GM20431 (cell line): ENCODE results near the gene UFSP2.

ENCODE experiments used
- in situ Hi-C: fragments of 300-500 bp; cut with MseI, MboI; formaldehyde crosslinking; loops from one replicate; pipeline ENCODE4 v1.15.0; 2020; ENCODE audit warnings: low sequenced_read_pairs; ENCODE audit not compliant: unreplicated experiment

UFSP2 gene, protein sequence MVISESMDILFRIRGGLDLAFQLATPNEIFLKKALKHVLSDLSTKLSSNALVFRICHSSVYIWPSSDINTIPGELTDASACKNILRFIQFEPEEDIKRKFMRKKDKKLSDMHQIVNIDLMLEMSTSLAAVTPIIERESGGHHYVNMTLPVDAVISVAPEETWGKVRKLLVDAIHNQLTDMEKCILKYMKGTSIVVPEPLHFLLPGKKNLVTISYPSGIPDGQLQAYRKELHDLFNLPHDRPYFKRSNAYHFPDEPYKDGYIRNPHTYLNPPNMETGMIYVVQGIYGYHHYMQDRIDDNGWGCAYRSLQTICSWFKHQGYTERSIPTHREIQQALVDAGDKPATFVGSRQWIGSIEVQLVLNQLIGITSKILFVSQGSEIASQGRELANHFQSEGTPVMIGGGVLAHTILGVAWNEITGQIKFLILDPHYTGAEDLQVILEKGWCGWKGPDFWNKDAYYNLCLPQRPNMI

DNA sequence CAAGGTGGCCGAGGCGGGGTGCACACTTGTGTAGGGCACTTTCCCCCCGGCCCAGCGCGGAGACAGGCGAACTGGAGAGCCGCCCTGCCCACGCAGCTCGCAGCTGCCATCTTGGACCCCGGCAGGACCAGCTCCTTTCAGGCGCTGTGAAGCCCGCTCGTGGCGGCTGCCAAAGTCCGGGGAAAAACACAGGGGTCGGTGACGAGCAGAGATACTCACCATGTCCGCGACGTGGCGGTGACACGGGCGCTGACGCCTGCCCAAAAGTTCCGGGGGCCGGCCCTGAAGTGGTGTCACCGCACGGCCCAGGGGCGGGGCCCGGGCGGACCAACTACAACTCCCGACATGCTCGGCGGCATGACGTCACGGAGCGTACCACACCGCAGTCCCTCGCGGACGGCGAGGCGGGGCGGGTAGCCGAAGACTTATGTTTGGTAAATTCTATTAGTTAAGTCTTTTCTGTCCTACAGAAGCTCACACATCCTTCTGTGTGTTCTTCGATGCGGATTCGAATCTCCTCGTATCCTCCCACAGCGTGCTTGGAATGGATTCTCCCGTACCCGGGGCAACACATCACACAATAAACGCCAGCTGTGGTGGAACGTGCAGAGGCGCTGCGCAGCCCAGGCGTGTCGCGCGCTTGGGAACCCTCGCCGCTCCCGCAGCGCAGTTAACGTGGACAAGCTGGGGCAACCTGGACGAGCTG, at the start of gene UFSP2:
Gene UFSP2, minus strand, starts transcription at position 318 of the 706 bp plus-strand sequence. Its CDS starts 96 bp downstream, at position 222.
- in situ Hi-C loops, result no loop called here

GRCh38 chr4:185473247-185473646, 47.5 kb upstream of the UFSP2 start:
- in situ Hi-C loops, result no loop called here

GRCh38 chr4:185472103-185472542, 46.4 kb upstream of the UFSP2 start:
- in situ Hi-C loops, result no loop called here

DNA sequence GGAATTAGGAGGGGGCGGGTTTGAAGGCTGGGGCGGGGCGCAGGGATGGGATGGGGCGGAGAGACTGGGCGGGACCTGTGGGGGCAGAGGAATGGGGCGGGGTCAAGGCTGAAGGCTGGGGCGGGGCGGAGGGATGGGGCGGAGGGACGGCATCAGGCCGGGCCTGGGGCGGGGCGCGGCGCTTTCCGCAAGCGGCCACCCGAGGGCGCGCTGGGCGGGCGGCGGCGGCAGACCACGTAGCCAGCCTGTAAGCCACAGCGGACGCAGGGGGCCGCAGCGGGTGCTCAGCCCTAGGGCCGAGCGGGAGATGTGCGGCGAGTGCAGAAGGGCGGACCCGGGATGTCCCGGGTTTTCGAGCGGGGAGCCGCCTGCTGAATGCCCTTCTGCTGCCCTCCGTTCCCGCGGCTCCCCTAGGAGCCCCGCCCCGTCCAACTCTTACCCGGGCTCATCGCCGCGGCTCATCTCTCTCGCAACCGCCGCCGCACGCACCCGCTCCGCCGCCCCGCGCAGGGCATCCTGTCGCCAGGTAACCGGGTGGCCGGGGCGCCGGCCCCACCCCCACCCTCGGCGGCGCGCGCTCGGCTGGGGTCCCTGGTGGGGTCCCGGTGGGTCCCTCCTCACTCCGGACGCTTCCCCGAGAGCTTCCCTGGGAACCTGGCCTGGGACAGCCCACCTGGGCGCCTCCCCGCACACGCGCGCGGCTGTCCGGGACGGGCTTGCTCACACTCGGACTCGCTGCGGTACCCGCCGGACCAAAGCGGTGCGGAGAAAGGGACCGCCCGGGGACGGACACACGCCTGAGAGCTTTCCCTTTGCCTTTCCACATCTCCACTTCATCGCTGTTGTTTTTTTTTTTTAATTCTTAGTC, 45.7 kb upstream of the UFSP2 start, which contains the start of gene CCDC110:
Gene CCDC110, minus strand, starts transcription at position 499 of the 868 bp plus-strand sequence. Its CDS starts 50 bp downstream, at position 449.
- in situ Hi-C loops, result no loop called here

DNA sequence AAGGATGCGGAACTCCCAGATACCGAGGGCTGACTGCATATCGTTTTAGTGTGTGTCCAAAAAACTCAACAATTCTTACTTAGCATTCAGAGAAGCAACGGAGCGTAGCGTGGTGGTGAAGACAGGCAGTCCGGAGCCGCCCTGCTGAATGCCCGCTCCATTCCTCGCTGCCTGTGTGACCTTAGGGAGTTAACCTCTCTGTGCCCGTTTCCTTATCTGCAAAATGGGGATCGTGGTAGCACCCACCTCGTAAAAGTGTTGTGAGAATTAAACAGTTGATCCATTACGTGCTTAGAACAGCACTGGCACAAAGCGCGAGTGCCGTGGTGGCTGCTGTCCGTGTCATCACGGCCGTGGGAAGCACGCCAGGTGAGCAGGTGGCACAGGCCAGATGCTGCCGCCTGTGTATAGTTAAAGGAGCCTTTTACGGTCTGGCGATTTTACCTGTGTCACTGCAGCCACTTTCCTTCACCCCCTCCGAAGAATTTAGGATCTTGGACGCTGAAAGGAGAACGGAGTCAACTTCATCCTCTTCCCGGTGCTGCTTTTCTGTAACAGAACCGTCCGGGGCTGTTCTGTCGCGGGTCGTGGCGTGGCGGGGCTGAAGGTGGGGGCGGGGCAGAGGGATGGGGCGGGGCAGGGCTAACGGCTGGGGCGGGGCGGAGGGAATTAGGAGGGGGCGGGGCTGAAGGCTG, 44.9 kb upstream of the UFSP2 start:
- in situ Hi-C loops, result no loop called here

DNA sequence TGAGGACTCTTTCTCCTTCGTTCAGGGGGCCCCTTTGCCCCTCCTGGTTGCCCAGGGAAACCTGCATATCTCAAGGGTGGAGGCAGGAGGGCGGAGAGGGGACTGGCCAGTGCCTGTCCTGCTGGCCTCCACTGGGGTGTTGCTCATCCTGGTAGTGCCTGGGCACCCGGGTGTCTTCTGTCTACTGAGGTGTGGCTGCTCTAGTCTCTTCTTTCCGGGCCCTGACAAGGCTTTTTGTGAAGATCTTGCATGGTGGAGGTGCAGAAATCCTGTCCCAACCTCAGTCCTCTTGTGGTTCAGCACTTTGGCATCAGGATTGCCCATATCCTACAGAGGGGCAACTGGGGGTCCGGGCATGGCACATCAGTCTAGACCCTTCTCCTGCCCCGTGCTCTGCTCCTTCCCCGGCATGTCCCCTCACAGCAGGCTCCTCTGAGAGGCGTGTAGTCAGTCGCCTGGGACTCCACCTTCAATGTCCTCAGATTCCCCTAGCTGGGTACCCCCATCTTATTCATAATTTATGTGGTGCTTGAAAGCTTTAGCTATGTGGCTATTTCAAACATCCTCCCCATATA, 43.9 kb upstream of the UFSP2 start:
- in situ Hi-C loops, result no loop called here

DNA sequence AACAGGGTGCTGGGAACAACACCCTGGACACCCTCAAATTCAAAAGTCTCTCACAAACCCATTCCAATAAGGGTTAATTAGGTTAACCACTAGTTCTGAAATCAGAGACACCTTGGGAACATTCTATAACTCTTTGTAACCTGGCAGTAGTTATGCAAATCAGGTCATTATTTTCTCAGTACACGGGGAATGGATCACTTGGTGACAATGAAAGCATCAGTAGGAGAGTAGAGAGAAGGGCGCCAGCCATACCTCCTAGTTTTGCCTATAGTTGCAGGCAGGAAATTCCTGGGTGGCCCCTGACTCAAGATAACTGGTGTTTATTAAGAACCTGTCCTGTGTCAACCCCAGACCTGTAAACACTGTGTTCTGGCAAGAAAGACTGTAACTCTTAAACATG, 43.2 kb upstream of the UFSP2 start:
- in situ Hi-C loops, result no loop called here

- in situ Hi-C loops, result no loop called here
Measured at GRCh38 chr4:185467991-185468390, 42.2 kb upstream of the UFSP2 start.

DNA sequence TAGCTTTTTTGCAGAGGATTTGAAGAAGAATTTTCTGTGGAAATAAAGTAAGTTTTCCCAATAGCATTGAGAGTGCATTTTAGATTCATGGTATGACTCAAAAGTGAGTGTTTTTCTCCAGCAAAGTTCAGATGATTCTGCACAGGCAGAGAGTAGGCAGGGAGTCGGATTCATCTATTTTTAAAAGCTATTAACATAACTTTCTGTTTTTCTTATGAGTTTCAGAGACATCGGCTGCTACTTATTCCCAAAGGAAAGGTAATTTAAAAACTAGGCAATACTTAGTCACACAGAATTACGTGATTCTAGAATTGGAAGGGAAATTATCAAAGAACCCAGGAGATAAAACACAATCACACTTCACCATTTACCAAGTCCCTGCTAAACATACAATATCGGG, 41.3 kb upstream of the UFSP2 start:
- in situ Hi-C loops, result no loop called here

DNA sequence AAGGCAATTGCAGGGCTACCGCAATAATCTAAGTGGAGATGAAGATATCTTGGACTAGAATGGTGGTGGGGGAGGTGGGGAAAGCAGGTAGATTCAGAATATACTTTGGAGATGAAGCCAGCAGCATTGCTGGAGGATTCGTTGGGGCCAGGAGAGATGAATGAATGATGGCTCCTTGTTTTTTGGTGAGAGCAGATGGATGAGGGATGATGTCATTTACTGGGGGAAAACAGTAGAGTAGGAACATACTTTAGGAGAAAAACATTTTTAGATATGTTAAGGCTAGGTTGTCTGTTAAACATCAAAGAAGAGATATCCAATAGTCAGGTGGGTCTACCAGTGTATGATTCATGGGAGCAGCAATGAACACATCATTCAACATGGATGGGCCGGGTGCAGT, 39.9 kb upstream of the UFSP2 start:
- in situ Hi-C loops, result no loop called here

DNA sequence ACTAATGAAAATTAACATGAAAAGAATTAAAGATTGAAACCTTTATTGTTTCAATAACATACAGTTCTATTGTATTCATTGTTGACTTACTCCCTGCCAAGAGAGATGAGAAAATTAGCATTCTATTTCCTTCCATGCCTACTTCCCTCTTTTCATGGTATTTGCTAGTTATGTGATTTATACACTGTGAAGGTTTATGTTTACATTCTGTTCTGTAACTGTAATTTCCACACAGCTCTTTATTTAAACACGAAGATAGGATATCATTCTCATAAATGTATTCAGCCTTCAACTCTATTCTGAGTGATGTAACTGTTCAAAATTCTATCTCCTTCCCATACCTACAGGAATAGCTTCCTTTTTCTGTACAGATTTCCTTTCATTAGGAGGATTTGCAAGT, 39.1 kb upstream of the UFSP2 start:
- in situ Hi-C loops, result no loop called here

DNA sequence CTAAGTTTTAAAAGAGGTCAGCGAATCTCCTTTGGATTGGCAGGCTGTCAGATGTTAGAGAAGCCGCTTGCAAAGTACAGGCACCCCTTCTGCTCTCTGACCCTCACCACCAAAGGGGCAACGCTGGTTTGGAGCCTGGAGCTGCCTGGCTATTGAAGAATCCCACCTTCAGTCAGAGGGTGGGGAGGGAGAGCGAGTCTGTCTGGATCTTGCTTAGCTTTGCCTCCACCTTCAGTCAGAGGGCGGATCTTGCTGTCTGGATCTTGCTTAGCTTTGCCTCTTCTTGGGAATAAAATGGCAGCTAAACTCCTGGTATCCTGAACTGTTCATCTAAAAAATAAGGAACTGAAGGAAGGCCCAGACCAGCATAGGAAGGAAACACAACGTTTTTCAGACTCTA, 38.4 kb upstream of the UFSP2 start:
- in situ Hi-C loops, result no loop called here

DNA sequence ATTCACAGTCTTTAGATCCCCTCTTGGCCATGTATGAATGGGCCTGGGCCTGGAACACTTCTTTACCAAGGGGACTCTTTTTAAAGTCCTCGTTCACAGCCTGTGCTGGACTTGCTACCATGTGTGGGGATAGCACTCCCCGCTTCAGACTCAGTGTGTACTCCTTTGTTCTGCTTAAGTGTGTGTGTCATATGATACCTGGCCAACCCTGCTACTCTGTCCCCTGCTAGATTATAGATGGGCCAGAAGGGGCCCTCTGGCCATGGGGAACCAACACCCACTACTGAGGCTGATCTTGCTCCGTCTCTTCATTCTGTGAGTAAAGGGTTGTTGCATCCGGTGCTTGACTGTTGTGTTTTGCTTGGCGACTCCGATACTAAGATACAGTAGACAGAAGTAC, 37.8 kb upstream of the UFSP2 start:
- in situ Hi-C loops, result no loop called here

GRCh38 chr4:185461565-185461964, 35.8 kb upstream of the UFSP2 start:
- in situ Hi-C loops, result no loop called here

DNA sequence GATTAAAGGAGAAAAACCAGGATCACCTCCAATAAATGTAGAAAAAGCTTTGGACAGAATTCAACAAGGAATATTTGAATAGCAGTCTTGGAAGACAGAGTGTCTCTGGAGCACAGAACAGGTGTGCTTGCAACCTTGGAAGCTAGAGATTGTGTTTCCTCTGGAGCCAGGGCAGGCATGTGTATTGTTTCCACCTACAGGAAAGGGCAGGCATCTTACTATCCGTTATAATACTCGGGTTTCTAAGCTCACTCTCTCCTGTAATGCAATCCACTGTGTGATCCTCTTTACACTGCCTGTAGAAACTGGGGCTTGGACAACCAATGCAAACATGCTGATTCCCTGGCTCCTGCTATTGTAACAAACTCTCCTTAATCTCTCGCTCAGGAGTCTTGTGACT, 31.4 kb upstream of the UFSP2 start:
- in situ Hi-C loops, result no loop called here

DNA sequence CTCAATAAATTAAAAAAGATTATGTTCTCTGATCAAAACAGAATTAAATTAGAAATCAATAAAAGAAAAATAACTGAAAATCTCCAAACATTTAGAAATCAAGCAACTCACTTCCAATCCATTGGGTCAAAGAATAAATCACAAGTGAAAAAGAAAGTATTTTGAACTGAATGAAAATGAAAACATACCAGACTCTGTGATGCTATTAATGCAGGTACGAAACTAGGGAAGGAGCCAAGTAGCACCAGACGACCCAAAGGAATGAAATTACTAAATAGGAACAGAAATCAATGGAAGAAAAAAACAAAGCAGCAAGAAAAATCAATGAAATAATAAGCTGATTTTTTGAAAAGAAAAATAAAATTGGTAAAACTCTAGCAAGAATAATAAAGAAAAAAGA, 30.4 kb upstream of the UFSP2 start:
- in situ Hi-C loops, result no loop called here

- in situ Hi-C loops, result no loop called here
Measured at GRCh38 chr4:185445209-185445608, 19.4 kb upstream of the UFSP2 start.

GRCh38 chr4:185441479-185441878, 15.7 kb upstream of the UFSP2 start:
- in situ Hi-C loops, result no loop called here

GRCh38 chr4:185437809-185438208, 12.0 kb upstream of the UFSP2 start:
- in situ Hi-C loops, result no loop called here
